Esophagus squamous epithelium (tissue), 5 donors: ENCODE measurements around the gene RBM25. TPM values are rescaled to one million over a fixed set of nuclear protein-coding genes. Genes with fewer than 3 reads are reported as not detected.
A peak's percentile ranks its signal among the peaks of the same experiment; 100 is the strongest.
"Not testable (repeated sequence)": the region's sequence is repeated elsewhere in the genome, so short reads cannot be mapped to it uniquely, and the experiment has no call there.

Source experiments
- DNase-seq: peaks from one replicate; lab custom pipeline; 2025; lab: John Stamatoyannopoulos, UW
- H3K27ac ChIP-seq, 4 donors: fragments of 200-600 bp; sonication (generic); one replicate each; pipeline ENCODE4 v1.5.1; 2016 to 2019; ENCODE audit warnings: mild to moderate bottlenecking in 1 of 4
- H3K27me3 ChIP-seq, 4 donors: fragments of 200-600 bp; sonication (generic); 1 replicate in 3 of 4; 2 replicates in 1 of 4; pipeline versions ENCODE4 v1.5.1 to v1.6.0; 2017 to 2021; ENCODE audit warnings: antibody characterized with exemption in 1 of 4
- H3K36me3 ChIP-seq, 3 donors: fragments of 200-600 bp; sonication (generic); one replicate each; pipeline ENCODE4 v1.5.1; 2016 to 2019
- H3K4me1 ChIP-seq, 3 donors: fragments of 200-600 bp; sonication (generic); one replicate each; pipeline ENCODE4 v1.5.1; 2017 to 2019
- H3K4me3 ChIP-seq, 4 donors: fragments of 200-600 bp; sonication (generic); 1 replicate in 3 of 4; 2 replicates in 1 of 4; pipeline ENCODE4 v1.5.1; 2016 to 2019; ENCODE audit warnings: mild to moderate bottlenecking in 2 of 4, moderate library complexity in 1 of 4
- H3K9me3 ChIP-seq, 3 donors: fragments of 200-600 bp; sonication (generic); one replicate each; pipeline ENCODE4 v1.5.1; 2016 to 2019
- POLR2A ChIP-seq, 4 donors: fragments of 450-650 bp; IDR thresholded peaks; one replicate each; pipeline ENCODE4 v1.6.1; 2017; ENCODE audit warnings: antibody characterized with exemption in 4 of 4, mild to moderate bottlenecking in 4 of 4, moderate library complexity in 3 of 4
- WGBS, 2 donors: methylation state at CpG; one replicate each; pipeline ENCODE4 v1.1.5; 2018; 5-methylcytosine and 5-hydroxymethylcytosine counted together
- intact Hi-C: fragments of 100-400 bp; cut with DNase I; formaldehyde crosslinking; loops from one replicate; pipeline ENCODE4 v1.15.0; 2022
- total RNA-seq, 4 donors: library from RNA; depleted of rRNA; stranded (reverse); fragments of >200 nt; gene quantifications; one replicate each; pipeline ENCODE4 v1.1.0, GENCODE V29; 2016
- TF ChIP-seq, protein P1 (sequence below), 6 experiments: fragments of 450-650 bp in 4 of 6; fragments of 200-600 bp in 2 of 6; sonication (generic) in 2 of 6; IDR thresholded peaks; one replicate each; pipeline ENCODE4 v1.5.1; 2016 to 2019; ENCODE audit warnings: antibody characterized with exemption in 6 of 6, mild to moderate bottlenecking in 4 of 6, moderate library complexity in 4 of 6
- donor health status: DM: yes; HTN: yes; CAD: no.

The RBM25 gene
- total RNA-seq, 4 donors from 2014 or later = 22.3 to 58.2 (median 34.2) TPM

DNA sequence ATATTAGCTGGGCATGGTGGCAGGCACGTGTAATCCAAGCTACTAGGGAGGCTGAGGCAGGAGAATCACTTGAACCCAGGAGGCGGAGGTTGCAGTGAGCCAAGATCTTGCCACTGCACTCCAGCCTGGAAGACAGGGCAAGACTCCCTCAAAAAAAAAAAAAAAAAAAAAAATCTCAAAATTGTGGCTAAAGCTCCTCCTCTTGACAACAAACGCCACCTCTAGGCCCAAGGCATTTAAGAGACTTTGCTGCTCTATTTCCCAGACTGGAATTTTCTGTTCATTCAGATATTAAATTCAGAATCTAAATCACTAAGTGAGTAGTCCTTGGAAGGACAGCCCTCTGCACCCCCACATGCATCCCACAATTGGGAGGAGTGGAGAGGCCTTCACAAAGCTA, 32.8 kb upstream of the RBM25 start:
- no peak for TF ChIP-seq POLR2A (IDR thresholded peaks at IDR 0.05)
- TF ChIP-seq, protein P1, sequence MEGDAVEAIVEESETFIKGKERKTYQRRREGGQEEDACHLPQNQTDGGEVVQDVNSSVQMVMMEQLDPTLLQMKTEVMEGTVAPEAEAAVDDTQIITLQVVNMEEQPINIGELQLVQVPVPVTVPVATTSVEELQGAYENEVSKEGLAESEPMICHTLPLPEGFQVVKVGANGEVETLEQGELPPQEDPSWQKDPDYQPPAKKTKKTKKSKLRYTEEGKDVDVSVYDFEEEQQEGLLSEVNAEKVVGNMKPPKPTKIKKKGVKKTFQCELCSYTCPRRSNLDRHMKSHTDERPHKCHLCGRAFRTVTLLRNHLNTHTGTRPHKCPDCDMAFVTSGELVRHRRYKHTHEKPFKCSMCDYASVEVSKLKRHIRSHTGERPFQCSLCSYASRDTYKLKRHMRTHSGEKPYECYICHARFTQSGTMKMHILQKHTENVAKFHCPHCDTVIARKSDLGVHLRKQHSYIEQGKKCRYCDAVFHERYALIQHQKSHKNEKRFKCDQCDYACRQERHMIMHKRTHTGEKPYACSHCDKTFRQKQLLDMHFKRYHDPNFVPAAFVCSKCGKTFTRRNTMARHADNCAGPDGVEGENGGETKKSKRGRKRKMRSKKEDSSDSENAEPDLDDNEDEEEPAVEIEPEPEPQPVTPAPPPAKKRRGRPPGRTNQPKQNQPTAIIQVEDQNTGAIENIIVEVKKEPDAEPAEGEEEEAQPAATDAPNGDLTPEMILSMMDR (IDR thresholded peaks at IDR 0.05) = no peak
- Histone ChIP-seq H3K9me3 (no peaks in the 10 kb centered on the region), H3K27me3 (no peaks in the 10 kb centered on the region), H3K36me3 (peaks cover 6 to 38% (median 9%) of the 10 kb centered on the region in 3 donors), H3K4me3 (peak overlapping the region in 3 of 4 donors; percentile 66 to 99 (median 81)), H3K27ac (peak overlapping the region in 2 of 4 donors; percentile 90 to 94), H3K4me1 (peaks cover 0 to 59% (median 20%) of the 10 kb centered on the region in 3 donors)
- WGBS, 2 donors = 67 to 68% methylated on average over 3 of the region's 3 CpGs
- intact Hi-C loops = no loop called here
- no peak for DNase-seq

DNA sequence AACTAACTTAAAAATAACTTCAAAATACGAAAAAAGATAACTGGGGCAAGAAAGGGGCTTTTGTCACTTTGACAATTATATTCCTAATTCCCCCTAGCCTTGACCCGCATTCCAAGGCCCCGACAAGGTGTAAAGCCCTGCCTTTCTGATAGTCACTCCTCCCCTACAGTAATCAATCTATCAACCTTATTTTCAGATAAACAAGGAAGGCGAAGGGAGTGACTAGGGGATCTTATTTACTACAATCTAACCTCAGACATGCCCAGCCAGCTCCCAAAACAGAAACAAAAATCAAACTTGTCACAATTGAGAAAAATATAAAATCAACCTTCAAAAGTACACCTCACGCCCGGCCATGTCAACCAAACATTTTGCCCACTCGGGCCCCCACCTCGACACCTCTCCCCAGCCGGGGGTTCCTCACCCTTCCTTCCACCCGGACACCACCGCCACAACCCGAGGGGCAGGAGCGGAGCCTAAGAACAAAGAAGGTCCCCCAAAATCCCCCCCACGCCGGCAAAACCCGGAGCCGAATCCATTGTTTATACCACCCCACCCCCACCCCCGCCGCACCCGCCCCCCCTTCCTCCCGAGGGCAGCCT, 32.0 kb upstream of the RBM25 start:
- Histone ChIP-seq H3K36me3 (peaks cover 6 to 30% (median 9%) of the 10 kb centered on the region in 3 donors), H3K4me1 (peaks cover 0 to 52% (median 20%) of the 10 kb centered on the region in 3 donors), H3K27me3 (no peaks in the 10 kb centered on the region), H3K4me3 (peak overlapping the region; percentile 66 to 99 (median 84)), H3K27ac (peak overlapping the region; percentile 90 to 97 (median 92)), H3K9me3 (no peaks in the 10 kb centered on the region)
- TF ChIP-seq, protein P1 (IDR thresholded peaks at IDR 0.05) = no peak
- TF ChIP-seq POLR2A (IDR thresholded peaks at IDR 0.05) = no peak
- no peak for DNase-seq
- WGBS, 2 donors = 2 to 4% methylated on average over 14 to 16 of the region's 21 CpGs
- intact Hi-C loops = no loop called here

DNA sequence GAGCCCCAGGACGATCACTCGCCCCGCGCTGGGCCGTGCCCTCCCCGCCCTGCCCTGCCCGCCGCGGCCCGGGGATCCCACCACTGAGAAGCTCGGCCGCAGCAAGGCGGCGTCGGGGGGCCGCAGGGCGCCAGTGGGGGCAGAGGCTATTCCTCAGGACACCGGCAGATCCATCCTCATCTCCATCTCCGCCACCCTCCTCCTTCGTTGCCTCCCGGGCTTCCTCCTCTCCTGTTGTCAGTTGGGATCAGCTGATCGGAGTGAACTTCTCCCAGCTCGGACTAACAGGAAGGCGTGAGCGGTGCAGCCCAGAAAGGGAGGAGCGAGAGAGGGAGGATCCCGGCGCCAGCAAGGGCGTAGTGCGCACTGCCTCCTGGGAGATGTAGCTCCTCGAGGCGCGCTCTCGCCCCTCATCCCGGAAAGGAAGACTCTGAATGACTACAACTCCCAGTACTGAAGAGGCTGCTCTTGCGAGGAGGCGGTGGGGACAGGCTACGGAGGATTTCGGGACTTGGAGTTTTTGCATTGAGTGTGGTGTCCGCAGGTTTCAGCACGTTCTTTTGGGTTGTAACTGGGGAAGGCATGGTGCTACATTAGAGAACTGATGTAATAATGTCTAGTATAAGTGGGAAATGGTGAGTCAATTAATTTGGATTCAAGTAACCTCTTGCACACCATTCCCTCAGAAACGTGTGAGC, 31.3 kb upstream of the RBM25 start, which contains the start of gene ZFYVE1:
ZFYVE1 (minus strand) TSS at position 262 of the 698 bp plus-strand sequence. CDS start 2,598 bp downstream, outside the sequence.
- intact Hi-C loops = no loop called here
- Histone ChIP-seq H3K36me3 (peaks cover 6 to 24% (median 9%) of the 10 kb centered on the region in 3 donors), H3K27me3 (no peaks in the 10 kb centered on the region), H3K4me3 (peak within 1 kb of the TSS; percentile 66 to 99 (median 84)), H3K4me1 (peaks cover 0 to 45% (median 17%) of the 10 kb centered on the region in 3 donors), H3K9me3 (no peaks in the 10 kb centered on the region), H3K27ac (peak within 1 kb of the TSS; percentile 90 to 97 (median 92))
- 1% methylated on average over 11 to 13 of the region's 42 CpGs for WGBS, 2 donors
- TF ChIP-seq, protein P1 (IDR thresholded peaks at IDR 0.05) = peak in 1 of 6 experiments; percentile 31
- peak in 3 of 4 donors; percentile 77 to 85 (median 82) for TF ChIP-seq POLR2A (IDR thresholded peaks at IDR 0.05)
- DNase-seq = peak; percentile 79

DNA sequence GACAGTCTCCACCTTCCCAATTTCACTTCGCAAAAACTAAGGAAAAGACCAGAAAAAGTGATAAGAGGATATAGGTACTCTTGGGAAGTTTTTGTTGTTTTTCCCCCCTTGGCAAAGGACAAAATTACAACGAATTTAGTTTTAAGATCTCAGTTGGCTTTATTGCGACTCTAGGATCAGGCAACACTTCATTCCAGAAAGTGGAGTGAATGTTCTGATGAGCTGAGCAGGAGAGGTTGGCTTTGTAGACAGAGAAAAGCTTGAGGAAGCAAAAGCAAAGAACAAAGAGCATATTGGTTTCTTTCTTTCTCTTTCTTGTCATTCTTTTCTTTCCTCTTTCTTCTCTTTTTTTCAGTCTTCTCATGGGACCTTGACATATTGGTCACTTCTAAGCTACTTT, 30.8 kb upstream of the RBM25 start:
- H3K36me3 ChIP-seq = peaks cover 6 to 18% (median 9%) of the 10 kb centered on the region in 3 donors
- whole genome bisulfite sequencing, 2 donors = 34 to 40% methylated on average over 3 of the region's 3 CpGs
- H3K4me1 ChIP-seq = peaks cover 0 to 40% (median 16%) of the 10 kb centered on the region in 3 donors
- TF ChIP-seq, protein P1 (IDR thresholded peaks at IDR 0.05) = no peak
- no peak for TF ChIP-seq POLR2A (IDR thresholded peaks at IDR 0.05)
- DNase-seq = no peak
- peak overlapping the region; percentile 1 to 97 (median 70) for H3K27ac ChIP-seq
- intact Hi-C loops = no loop called here
- H3K9me3 ChIP-seq = no peaks in the 10 kb centered on the region
- no peaks in the 10 kb centered on the region for H3K27me3 ChIP-seq
- H3K4me3 ChIP-seq = peak overlapping the region in 3 of 4 donors; percentile 66 to 99 (median 81)

DNA sequence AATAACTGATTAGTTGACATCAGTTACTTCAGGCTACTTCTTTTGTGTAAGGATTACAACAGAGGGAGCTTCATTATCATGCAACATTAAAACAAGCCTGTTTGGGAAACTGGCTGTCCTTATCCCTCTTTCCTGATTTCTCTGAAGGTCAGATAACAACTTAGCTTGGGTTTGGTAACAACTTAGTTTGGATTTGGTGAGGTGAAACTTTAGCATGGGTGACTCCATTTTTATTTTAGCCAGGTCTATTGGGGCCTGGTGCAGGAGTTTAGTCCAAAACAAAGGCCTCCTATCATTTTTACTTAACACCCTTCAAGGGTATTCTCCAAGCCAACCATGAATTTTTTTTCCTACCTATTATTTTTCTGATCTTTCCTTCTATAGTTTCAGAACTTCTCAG, 30.4 kb upstream of the RBM25 start:
- no peak for TF ChIP-seq POLR2A (IDR thresholded peaks at IDR 0.05)
- TF ChIP-seq, protein P1 (IDR thresholded peaks at IDR 0.05) = no peak
- no peak for DNase-seq
- no peaks in the 10 kb centered on the region for H3K27me3 ChIP-seq
- H3K27ac ChIP-seq = no peak overlapping the region
- H3K9me3 ChIP-seq = no peaks in the 10 kb centered on the region
- peaks cover 6 to 14% (median 9%) of the 10 kb centered on the region in 3 donors for H3K36me3 ChIP-seq
- H3K4me1 ChIP-seq = peaks cover 0 to 36% (median 12%) of the 10 kb centered on the region in 3 donors
- intact Hi-C loops = no loop called here
- no peak overlapping the region for H3K4me3 ChIP-seq

DNA sequence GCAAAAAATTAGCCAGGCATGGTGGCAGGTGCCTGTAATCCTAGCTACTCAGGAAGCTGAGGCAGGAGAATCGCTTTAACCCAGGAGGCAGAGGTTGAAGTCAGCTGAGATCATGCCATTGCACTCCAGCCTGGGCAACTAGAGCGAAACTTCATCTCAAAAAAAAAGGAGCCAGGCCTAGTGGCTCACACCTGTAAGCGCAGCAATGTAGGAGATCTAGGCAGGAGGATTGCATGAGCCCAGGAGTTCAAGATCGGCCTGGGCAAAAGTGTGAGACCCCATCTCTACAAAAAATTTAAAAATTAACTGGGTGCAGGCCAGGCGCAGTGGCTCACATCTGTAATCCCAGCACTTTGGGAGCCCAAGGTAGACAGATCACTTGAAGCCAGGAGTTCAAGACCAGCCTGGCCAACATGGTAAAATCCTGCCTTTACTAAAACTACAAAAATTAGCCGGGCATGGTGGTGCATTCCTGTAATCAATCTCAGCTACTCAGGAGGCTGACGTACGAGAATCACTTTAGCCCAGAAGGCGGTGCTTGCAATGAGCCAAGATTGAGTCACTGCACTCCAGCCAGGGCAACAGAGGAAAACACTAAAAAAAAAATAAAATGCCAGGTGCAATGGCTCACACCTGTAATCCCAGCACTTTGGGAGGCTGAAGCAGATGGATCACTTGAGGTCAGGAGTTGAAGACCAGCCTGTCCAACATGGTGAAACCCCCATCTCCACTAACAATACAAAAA, 21.5 kb upstream of the RBM25 start:
- 76 to 79% methylated on average over 9 of the region's 9 CpGs for WGBS, 2 donors
- H3K4me3 ChIP-seq, H3K9me3 ChIP-seq, H3K4me1 ChIP-seq, DNase-seq, H3K27ac ChIP-seq, H3K36me3 ChIP-seq, intact Hi-C loops, H3K27me3 ChIP-seq: not testable (repeated sequence)
